Fibroblast of lung (primary cell): ENCODE measurements around the gene HCFC2. TPM values are rescaled to one million over a fixed set of nuclear protein-coding genes. Genes with fewer than 3 reads are reported as not detected.

ENCODE experiments used
- DNase-seq, 2 donors: peaks; one replicate each; pipeline versions ENCODE4 v3.0.0 to v3.0.0-alpha.2; 2010; ENCODE audit warnings: low read depth in 2 of 2
- H2AFZ ChIP-seq: 2 replicates; pipeline ENCODE4 v1.5.1; 2012; ENCODE audit warnings: low read length, control low read depth, inconsistent platforms
- H3K27ac ChIP-seq: 2 replicates; pipeline ENCODE4 v1.5.1; 2011; ENCODE audit warnings: low read length, control low read depth; ENCODE audit not compliant: insufficient read depth
- H3K27me3 ChIP-seq: 2 replicates; pipeline ENCODE4 v1.5.1; 2011; ENCODE audit warnings: mild to moderate bottlenecking, low read length; ENCODE audit not compliant: control insufficient read depth, insufficient read depth
- H3K36me3 ChIP-seq: 2 replicates; pipeline ENCODE4 v1.5.1; 2011; ENCODE audit warnings: low read length; ENCODE audit not compliant: control insufficient read depth, insufficient read depth
- H3K4me1 ChIP-seq: 2 replicates; pipeline ENCODE4 v1.5.1; 2011; ENCODE audit warnings: low read length; ENCODE audit not compliant: control insufficient read depth, insufficient read depth; ENCODE audit errors: extremely low read depth
- H3K4me2 ChIP-seq: 2 replicates; pipeline ENCODE4 v1.5.1; 2011; ENCODE audit warnings: low read length, control low read depth; ENCODE audit not compliant: insufficient read depth; ENCODE audit errors: extremely low read depth
- H3K4me3 ChIP-seq, 4 experiments: fragments of 200-600 bp in 1 of 4; sonication (generic) in 1 of 4; replicated peaks in 1 of 4; 2 replicates each; pipeline ENCODE4 v1.5.1; 2011 to 2016; ENCODE audit warnings: low read length in 4 of 4, low read depth in 3 of 4, mild to moderate bottlenecking in 3 of 4, control low read depth in 2 of 4, inconsistent platforms in 1 of 4, mixed read lengths in 1 of 4; ENCODE audit not compliant: insufficient read depth in 1 of 4; ENCODE audit errors: control extremely low read depth in 1 of 4
- H3K79me2 ChIP-seq: 2 replicates; pipeline ENCODE4 v1.5.1; 2012; ENCODE audit warnings: mild to moderate bottlenecking, low read length, inconsistent platforms; ENCODE audit not compliant: control insufficient read depth, insufficient read depth
- H3K9ac ChIP-seq: 2 replicates; pipeline ENCODE4 v1.5.1; 2011; ENCODE audit warnings: mild to moderate bottlenecking, low read length, control low read depth; ENCODE audit not compliant: insufficient read depth
- H3K9me3 ChIP-seq: 2 replicates; pipeline ENCODE4 v1.5.1; 2012; ENCODE audit warnings: low read depth, low read length; ENCODE audit not compliant: control insufficient read depth, insufficient read depth
- H4K20me1 ChIP-seq: 2 replicates; pipeline ENCODE4 v1.5.1; 2011; ENCODE audit warnings: low read length; ENCODE audit not compliant: control insufficient read depth, insufficient read depth; ENCODE audit errors: extremely low read depth
- EZH2 ChIP-seq: IDR thresholded peaks from 2 replicates; pipeline ENCODE4 v1.5.1; 2012; ENCODE audit warnings: low read length, control low read depth, mild to moderate bottlenecking; ENCODE audit errors: missing control alignments
- polyA plus RNA-seq, 2 donors: library from polyadenylated mRNA; depleted of rRNA in 1 of 2; stranded (reverse) in 1 of 2; unstranded in 1 of 2; fragments of >200 nt; gene quantifications; 2 replicates each; pipeline ENCODE4 v1.2.1, GENCODE V29; 2011 to 2012; ENCODE audit warnings: missing spikeins in 1 of 2
- total RNA-seq: library from RNA; depleted of rRNA; stranded (reverse); fragments of >200 nt; gene quantifications from 2 replicates; pipeline ENCODE4 v1.2.1, GENCODE V29; 2014
- TF ChIP-seq, protein P1 (sequence below), 2 donors: IDR thresholded peaks in 1 of 2; conservative IDR thresholded peaks in 1 of 2; 1 replicate in 1 of 2; 2 replicates in 1 of 2; pipeline ENCODE4 v1.5.1; 2011 to 2012; ENCODE audit warnings: low read length in 2 of 2, control low read depth in 1 of 2, inconsistent platforms in 1 of 2, low read depth in 1 of 2, mild to moderate bottlenecking in 1 of 2

HCFC2 gene
- total and polyA plus RNA-seq, 2 donors (not counting 1 experiment from before 2014, with no cell fraction given), result 27.0 to 36.2 TPM

DNA sequence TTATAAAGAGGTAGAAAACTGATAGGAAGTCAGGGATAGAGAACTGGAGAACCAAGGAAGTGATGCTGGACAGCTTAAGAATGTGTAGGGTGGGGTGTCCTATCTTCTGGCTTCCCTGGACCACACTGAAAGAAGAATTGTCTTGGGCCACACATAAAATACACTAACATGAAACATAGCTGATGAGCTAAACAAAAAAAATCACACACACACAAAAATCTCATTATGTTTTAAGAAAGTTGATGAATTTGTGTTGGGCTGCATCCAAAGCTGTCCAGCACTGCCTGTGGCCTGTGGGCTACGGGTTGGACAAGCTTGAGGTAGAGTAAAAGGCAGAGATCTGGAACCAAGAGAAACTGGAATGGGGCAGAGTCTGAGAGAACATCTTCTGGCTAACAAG lies 21.8 kb upstream of the HCFC2 start:
- H3K9ac ChIP-seq, result no peak overlapping the region
- H3K36me3 ChIP-seq, result no peaks in the 10 kb centered on the region
- H3K79me2 ChIP-seq, result no peaks in the 10 kb centered on the region
- no peaks in the 10 kb centered on the region for H4K20me1 ChIP-seq
- no peak overlapping the region for H3K4me3 ChIP-seq
- H3K4me2 ChIP-seq, result no peak overlapping the region
- no peak overlapping the region for H2AFZ ChIP-seq
- no peak overlapping the region for H3K27ac ChIP-seq
- no peaks in the 10 kb centered on the region for H3K4me1 ChIP-seq
- TF ChIP-seq, protein P1, sequence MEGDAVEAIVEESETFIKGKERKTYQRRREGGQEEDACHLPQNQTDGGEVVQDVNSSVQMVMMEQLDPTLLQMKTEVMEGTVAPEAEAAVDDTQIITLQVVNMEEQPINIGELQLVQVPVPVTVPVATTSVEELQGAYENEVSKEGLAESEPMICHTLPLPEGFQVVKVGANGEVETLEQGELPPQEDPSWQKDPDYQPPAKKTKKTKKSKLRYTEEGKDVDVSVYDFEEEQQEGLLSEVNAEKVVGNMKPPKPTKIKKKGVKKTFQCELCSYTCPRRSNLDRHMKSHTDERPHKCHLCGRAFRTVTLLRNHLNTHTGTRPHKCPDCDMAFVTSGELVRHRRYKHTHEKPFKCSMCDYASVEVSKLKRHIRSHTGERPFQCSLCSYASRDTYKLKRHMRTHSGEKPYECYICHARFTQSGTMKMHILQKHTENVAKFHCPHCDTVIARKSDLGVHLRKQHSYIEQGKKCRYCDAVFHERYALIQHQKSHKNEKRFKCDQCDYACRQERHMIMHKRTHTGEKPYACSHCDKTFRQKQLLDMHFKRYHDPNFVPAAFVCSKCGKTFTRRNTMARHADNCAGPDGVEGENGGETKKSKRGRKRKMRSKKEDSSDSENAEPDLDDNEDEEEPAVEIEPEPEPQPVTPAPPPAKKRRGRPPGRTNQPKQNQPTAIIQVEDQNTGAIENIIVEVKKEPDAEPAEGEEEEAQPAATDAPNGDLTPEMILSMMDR (conservative IDR thresholded peaks at IDR 0.05 in 1 of 2, IDR thresholded peaks at IDR 0.05 in 1 of 2; ENCODE audit: low read depth in 1 of 2, low read length in 2 of 2), result no peak
- TF ChIP-seq EZH2, result no peak
- no peak for DNase-seq
- H3K27me3 ChIP-seq, result no peaks in the 10 kb centered on the region
- no peaks in the 10 kb centered on the region for H3K9me3 ChIP-seq

DNA sequence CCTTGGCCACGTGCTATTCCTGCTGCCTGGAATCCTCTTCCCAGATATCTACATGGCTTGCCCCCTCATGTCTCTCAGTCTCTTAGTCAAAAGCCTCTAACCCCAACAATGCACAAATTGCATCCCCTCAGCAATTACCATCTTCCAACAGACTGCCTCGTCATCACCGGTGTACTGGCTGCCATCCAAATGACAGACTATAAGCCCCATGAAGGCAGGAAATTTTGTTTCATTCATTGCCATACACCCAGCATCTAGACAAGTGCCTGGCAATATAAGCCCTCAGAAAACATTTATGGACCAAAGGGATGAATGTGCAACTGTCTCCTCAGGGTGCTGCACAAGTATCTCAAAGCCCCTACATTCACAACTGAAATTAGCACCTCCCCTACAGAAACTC lies 20.2 kb upstream of the HCFC2 start:
- peaks cover 5% of the 10 kb centered on the region for H3K79me2 ChIP-seq
- no peak overlapping the region for H3K4me2 ChIP-seq
- H3K9me3 ChIP-seq, result no peaks in the 10 kb centered on the region
- no peak overlapping the region for H3K4me3 ChIP-seq
- TF ChIP-seq EZH2, result no peak
- TF ChIP-seq, protein P1 (conservative IDR thresholded peaks at IDR 0.05 in 1 of 2, IDR thresholded peaks at IDR 0.05 in 1 of 2; ENCODE audit: low read depth in 1 of 2, low read length in 2 of 2), result no peak
- DNase-seq, result no peak
- H2AFZ ChIP-seq, result no peak overlapping the region
- H3K27ac ChIP-seq, result no peak overlapping the region
- H3K27me3 ChIP-seq, result no peaks in the 10 kb centered on the region
- H3K4me1 ChIP-seq, result peaks cover 3% of the 10 kb centered on the region
- no peaks in the 10 kb centered on the region for H3K36me3 ChIP-seq
- no peak overlapping the region for H3K9ac ChIP-seq
- H4K20me1 ChIP-seq, result no peaks in the 10 kb centered on the region

DNA sequence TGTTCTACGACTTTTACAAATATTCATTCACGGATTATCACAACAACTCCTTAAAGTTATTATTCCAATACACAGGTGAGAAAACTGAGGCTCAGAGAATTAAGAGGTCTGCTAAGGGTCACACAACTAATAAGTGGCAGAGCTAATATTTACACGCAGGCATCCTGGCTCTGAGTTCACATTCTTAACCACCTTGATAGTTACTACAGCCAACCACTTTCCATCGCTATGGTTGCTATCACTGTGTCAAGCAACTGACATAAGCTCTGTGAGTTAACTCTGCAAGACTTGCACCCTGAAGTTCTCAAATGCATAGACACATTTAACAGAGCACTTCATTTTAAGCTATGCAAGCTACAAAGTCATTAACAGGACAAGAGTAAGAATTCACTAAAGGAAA lies 18.0 kb upstream of the HCFC2 start:
- peaks cover 7% of the 10 kb centered on the region for H3K4me1 ChIP-seq
- H3K36me3 ChIP-seq, result no peaks in the 10 kb centered on the region
- H2AFZ ChIP-seq, result no peak overlapping the region
- peaks cover 5% of the 10 kb centered on the region for H3K79me2 ChIP-seq
- no peaks in the 10 kb centered on the region for H3K9me3 ChIP-seq
- no peak overlapping the region for H3K4me3 ChIP-seq
- no peaks in the 10 kb centered on the region for H4K20me1 ChIP-seq
- no peak overlapping the region for H3K27ac ChIP-seq
- H3K27me3 ChIP-seq, result no peaks in the 10 kb centered on the region
- no peak overlapping the region for H3K4me2 ChIP-seq
- no peak for DNase-seq
- H3K9ac ChIP-seq, result no peak overlapping the region
- no peak for TF ChIP-seq EZH2
- TF ChIP-seq, protein P1 (conservative IDR thresholded peaks at IDR 0.05 in 1 of 2, IDR thresholded peaks at IDR 0.05 in 1 of 2; ENCODE audit: low read depth in 1 of 2, low read length in 2 of 2), result no peak
